Vagina (tissue), 2 donors: ENCODE results near the gene RASGEF1C.

ENCODE experiments used
- POLR2A ChIP-seq, 2 donors: fragments of 450-650 bp; IDR thresholded peaks; one replicate each; pipeline ENCODE4 v1.6.1; 2017; ENCODE audit warnings: antibody characterized with exemption in 2 of 2, mild to moderate bottlenecking in 2 of 2, moderate library complexity in 2 of 2
- POLR2AphosphoS5 ChIP-seq, 2 donors: sonication (generic); formaldehyde crosslinking; IDR thresholded peaks; one replicate each; pipeline ENCODE4 v1.9.0; 2017; ENCODE audit warnings: antibody characterized with exemption in 2 of 2, mild to moderate bottlenecking in 2 of 2, low read depth in 1 of 2; ENCODE audit not compliant: insufficient read depth in 1 of 2
- TF ChIP-seq, protein P1 (sequence below), 3 experiments: fragments of 450-650 bp in 2 of 3; fragments of 200-600 bp in 1 of 3; sonication (generic) in 1 of 3; IDR thresholded peaks; one replicate each; pipeline ENCODE4 v1.5.1; 2017 to 2019; ENCODE audit warnings: antibody characterized with exemption in 3 of 3, mild to moderate bottlenecking in 2 of 3, moderate library complexity in 2 of 3

DNA sequence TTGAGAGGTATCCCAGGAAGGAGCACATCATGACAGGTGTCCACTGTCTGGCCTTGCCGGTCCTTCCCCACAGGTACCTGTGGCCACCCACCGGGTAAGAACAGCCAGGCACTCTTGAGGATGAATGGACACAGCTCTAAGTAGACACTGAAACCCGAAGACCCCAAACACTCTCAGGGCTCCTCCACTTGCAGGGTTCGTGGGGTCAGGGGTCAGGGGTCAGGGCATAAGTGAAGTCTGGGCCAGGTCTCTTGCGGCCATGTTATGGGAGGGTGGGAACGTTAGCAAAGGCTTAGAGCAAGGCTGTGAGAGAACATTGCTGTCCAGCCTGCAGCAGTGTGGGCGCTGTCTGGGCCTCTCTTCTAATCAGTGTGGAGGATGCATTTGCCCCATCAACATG is 42.9 kb upstream of the RASGEF1C start:
- TF ChIP-seq POLR2AphosphoS5 (IDR thresholded peaks at IDR 0.05; ENCODE audit: insufficient read depth in 1 of 2, low read depth in 1 of 2) (no peak), POLR2A (IDR thresholded peaks at IDR 0.05) (no peak)
- TF ChIP-seq, protein P1, sequence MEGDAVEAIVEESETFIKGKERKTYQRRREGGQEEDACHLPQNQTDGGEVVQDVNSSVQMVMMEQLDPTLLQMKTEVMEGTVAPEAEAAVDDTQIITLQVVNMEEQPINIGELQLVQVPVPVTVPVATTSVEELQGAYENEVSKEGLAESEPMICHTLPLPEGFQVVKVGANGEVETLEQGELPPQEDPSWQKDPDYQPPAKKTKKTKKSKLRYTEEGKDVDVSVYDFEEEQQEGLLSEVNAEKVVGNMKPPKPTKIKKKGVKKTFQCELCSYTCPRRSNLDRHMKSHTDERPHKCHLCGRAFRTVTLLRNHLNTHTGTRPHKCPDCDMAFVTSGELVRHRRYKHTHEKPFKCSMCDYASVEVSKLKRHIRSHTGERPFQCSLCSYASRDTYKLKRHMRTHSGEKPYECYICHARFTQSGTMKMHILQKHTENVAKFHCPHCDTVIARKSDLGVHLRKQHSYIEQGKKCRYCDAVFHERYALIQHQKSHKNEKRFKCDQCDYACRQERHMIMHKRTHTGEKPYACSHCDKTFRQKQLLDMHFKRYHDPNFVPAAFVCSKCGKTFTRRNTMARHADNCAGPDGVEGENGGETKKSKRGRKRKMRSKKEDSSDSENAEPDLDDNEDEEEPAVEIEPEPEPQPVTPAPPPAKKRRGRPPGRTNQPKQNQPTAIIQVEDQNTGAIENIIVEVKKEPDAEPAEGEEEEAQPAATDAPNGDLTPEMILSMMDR (IDR thresholded peaks at IDR 0.05): no peak
